T-cell (primary cell): Measurements from ENCODE around the gene SEC14L2. TPM values are rescaled to one million over a fixed set of nuclear protein-coding genes. Genes with fewer than 3 reads are reported as not detected.

Experiments used
- ATAC-seq, 4 experiments: fragments of 200-7000 bp in 3 of 4; fragments of 150-1000 bp in 1 of 4; cut with Tn5 transposase; replicated peaks in 1 of 4; 1 replicate in 3 of 4; 2 replicates in 1 of 4; pipeline ENCODE4 v1.10.0; 2021; ENCODE audit warnings: moderate library complexity in 3 of 4, mild to moderate bottlenecking in 2 of 4, moderate number of reproducible peaks in 1 of 4
- CTCF ChIA-PET, 2 donors: fragments of 300-600 bp; sonication (Branson Sonifier 250); formaldehyde crosslinking; loops; one replicate each; lab custom pipeline; 2022; ENCODE audit warnings: antibody characterized with exemption in 2 of 2; lab: Charles Lee
- POLR2A ChIA-PET, 2 donors: fragments of 300-600 bp; sonication (Branson Sonifier 250); formaldehyde crosslinking; loops; one replicate each; lab custom pipeline; 2022; ENCODE audit warnings: antibody characterized with exemption in 2 of 2; lab: Charles Lee
- DNase-seq, 35 experiments: peaks; one replicate each; pipeline versions ENCODE4 v3.0.0 to v3.0.0-alpha.2; 2013 to 2023
- H3K27ac ChIP-seq: one replicate; pipeline ENCODE4 v1.5.1; 2013; ENCODE audit warnings: low read length
- H3K27me3 ChIP-seq, 2 experiments: replicated peaks in 1 of 2; 1 replicate in 1 of 2; 2 replicates in 1 of 2; pipeline versions ENCODE4 v1.6.1 to v1.7.0; 2013; ENCODE audit warnings: low read length in 1 of 2, mixed read lengths in 1 of 2; ENCODE audit not compliant: control insufficient read depth in 2 of 2, insufficient read depth in 2 of 2; ENCODE audit errors: extremely low read depth in 1 of 2
- H3K36me3 ChIP-seq, 2 donors: 1 replicate in 1 of 2; 2 replicates in 1 of 2; pipeline versions ENCODE4 v1.6.1 to v1.7.0; 2013; ENCODE audit warnings: low read length in 1 of 2; ENCODE audit not compliant: control insufficient read depth in 2 of 2, insufficient read depth in 1 of 2; ENCODE audit errors: extremely low read depth in 1 of 2
- H3K4me1 ChIP-seq, 2 experiments: 1 replicate in 1 of 2; 2 replicates in 1 of 2; pipeline versions ENCODE4 v1.6.1 to v1.7.0; 2013; ENCODE audit warnings: low read length in 2 of 2, mixed read lengths in 1 of 2; ENCODE audit not compliant: insufficient read depth in 2 of 2, control insufficient read depth in 1 of 2; ENCODE audit errors: extremely low read depth in 1 of 2
- H3K4me3 ChIP-seq, 2 donors: 1 replicate in 1 of 2; 2 replicates in 1 of 2; pipeline versions ENCODE4 v1.5.1 to v1.7.0; 2013; ENCODE audit warnings: mild to moderate bottlenecking in 2 of 2, low read length in 1 of 2, moderate library complexity in 1 of 2; ENCODE audit not compliant: control insufficient read depth in 1 of 2; ENCODE audit errors: extremely low read depth in 1 of 2
- H3K9me3 ChIP-seq: 2 replicates; pipeline ENCODE4 v1.7.0; 2013
- H3K27ac Mint-ChIP-seq, 2 donors: one replicate each; pipeline ENCODE4 v1.8.0; 2020 to 2021; ENCODE audit warnings: mild to moderate bottlenecking in 2 of 2, mixed read lengths in 2 of 2
- H3K27me3 Mint-ChIP-seq, 2 donors: one replicate each; pipeline ENCODE4 v1.8.0; 2021 to 2022; ENCODE audit warnings: mixed read lengths in 2 of 2
- H3K36me3 Mint-ChIP-seq: one replicate; pipeline ENCODE4 v1.8.0; 2021; ENCODE audit warnings: mixed read lengths
- H3K4me1 Mint-ChIP-seq, 3 donors: one replicate each; pipeline ENCODE4 v1.8.0; 2020 to 2022; ENCODE audit warnings: mixed read lengths in 3 of 3, mild to moderate bottlenecking in 1 of 3
- H3K4me3 Mint-ChIP-seq, 3 donors: one replicate each; pipeline ENCODE4 v1.8.0; 2020 to 2022; ENCODE audit warnings: mild to moderate bottlenecking in 3 of 3, mixed read lengths in 3 of 3, moderate library complexity in 3 of 3
- H3K9me3 Mint-ChIP-seq, 3 donors: one replicate each; pipeline ENCODE4 v1.8.0; 2020 to 2022; ENCODE audit warnings: mixed read lengths in 3 of 3
- WGBS: methylation state at CpG from one replicate; pipeline ENCODE4 v1.1.5; 2013; ENCODE audit warnings: missing lambda C conversion rate; ENCODE audit not compliant: insufficient coverage; 5-methylcytosine and 5-hydroxymethylcytosine counted together
- total RNA-seq, 35 experiments: library from RNA in 6 of 35; stranded (reverse) in 6 of 35; fragments of 120-200 nt in 1 of 35; gene quantifications; one replicate each; pipeline versions ENCODE4 v1.2.1 to v1.2.4 and lab custom pipeline; 2013 to 2026

Gene SEC14L2
- total RNA-seq, 5 donors from 2014 or later (not counting 1 experiment from before 2014, with no cell fraction given) = 10.9 to 87.9 (median 15.8) TPM

- ChIA-PET CTCF (interaction anchor here in 1 of 2 donors (0.7 to 1.8 kb wide), 3 partner anchors 8 to 21 kb away, joined by 3 to 12 read pairs (median 3); partner anchors contain the start of gene MTFP1), POLR2A (interaction anchor here (0.5 to 2.6 kb wide), 7 partner anchors 8 to 281 kb away, joined by 3 to 14 read pairs (median 6); no protein-coding TSS in a partner anchor)
- 100% methylated on average over 4 of the region's 4 CpGs for WGBS
- Histone ChIP-seq H3K9me3 (no peaks in the 10 kb centered on the region), H3K4me1 (peaks cover 16 to 31% of the 10 kb centered on the region in 2 experiments), H3K4me3 (no peak overlapping the region), H3K27me3 (no peaks in the 10 kb centered on the region), H3K36me3 (peaks cover 8 to 22% of the 10 kb centered on the region in 2 donors), H3K27ac (no peak overlapping the region)
- Mint-ChIP-seq H3K27me3 (no peaks in the 10 kb centered on the region), H3K9me3 (no peaks in the 10 kb centered on the region), H3K4me1 (peaks cover 35 to 51% (median 37%) of the 10 kb centered on the region in 3 donors), H3K4me3 (peak overlapping the region in 1 of 3 donors; percentile 29), H3K36me3 (peaks cover 41% of the 10 kb centered on the region), H3K27ac (peak overlapping the region; percentile 87 to 94)
- no peak for ATAC-seq
- DNase-seq = no peak
Observed at GRCh38 chr22:30413001-30413400, 16.2 kb downstream of the SEC14L2 start.

- H3K27me3 Mint-ChIP-seq = no peaks in the 10 kb centered on the region
- H3K9me3 Mint-ChIP-seq = no peaks in the 10 kb centered on the region
- H3K4me3 Mint-ChIP-seq = peak overlapping the region; percentile 2 to 29 (median 11)
- CTCF ChIA-PET = interaction anchor here (0.6 to 1.8 kb wide), 4 partner anchors 11 to 1760 kb away, joined by 3 to 12 read pairs (median 6); partner anchors contain the start of gene MTFP1 (in 1 of the 2)
- Histone ChIP-seq H3K4me1 (peaks cover 16 to 31% of the 10 kb centered on the region in 2 experiments), H3K9me3 (no peaks in the 10 kb centered on the region), H3K4me3 (peak overlapping the region in 1 of 2 donors; percentile 49), H3K27me3 (no peaks in the 10 kb centered on the region), H3K36me3 (peaks cover 5 to 29% of the 10 kb centered on the region in 2 donors), H3K27ac (peak overlapping the region; percentile 62)
- peak overlapping the region; percentile 87 to 94 for H3K27ac Mint-ChIP-seq
- H3K4me1 Mint-ChIP-seq = peaks cover 35 to 51% (median 37%) of the 10 kb centered on the region in 3 donors
- POLR2A ChIA-PET = interaction anchor here (0.6 to 2.6 kb wide), 7 partner anchors 9 to 22 kb away, joined by 3 to 14 read pairs (median 6); partner anchors contain the start of gene SEC14L2 (in 1 of the 2)
- DNase-seq (peak in 1 of 35 experiments; percentile 21), ATAC-seq (peak; percentile 76 to 79 (median 78))
- peaks cover 44% of the 10 kb centered on the region for H3K36me3 Mint-ChIP-seq
- 90% methylated on average over 2 of the region's 5 CpGs for WGBS
Observed at GRCh38 chr22:30413745-30414524, 17.1 kb downstream of the SEC14L2 start.

GRCh38 chr22:30414525-30415047 lies 17.8 kb downstream of the SEC14L2 start:
- ChIA-PET POLR2A (interaction anchor here (0.7 to 2.6 kb wide), 5 partner anchors 9 to 1661 kb away, joined by 3 to 14 read pairs (median 6); partner anchors contain the start of gene SEC14L2 (in 1 of the 2)), CTCF (interaction anchor here (0.6 to 1.8 kb wide), 4 partner anchors 10 to 1761 kb away, joined by 3 to 12 read pairs (median 6); partner anchors contain the start of gene MTFP1 (in 1 of the 2))
- ATAC-seq = peak; percentile 44 to 63 (median 46)
- H3K4me3 Mint-ChIP-seq = peak overlapping the region in 1 of 3 donors; percentile 29
- 100% methylated on average over 1 of the region's 4 CpGs for WGBS
- no peaks in the 10 kb centered on the region for H3K27me3 ChIP-seq
- H3K4me1 Mint-ChIP-seq = peaks cover 35 to 51% (median 37%) of the 10 kb centered on the region in 3 donors
- peaks cover 45% of the 10 kb centered on the region for H3K36me3 Mint-ChIP-seq
- no peaks in the 10 kb centered on the region for H3K27me3 Mint-ChIP-seq
- DNase-seq = no peak
- H3K9me3 Mint-ChIP-seq = no peaks in the 10 kb centered on the region
- H3K36me3 ChIP-seq = peaks cover 5 to 31% of the 10 kb centered on the region in 2 donors
- H3K4me3 ChIP-seq = peak overlapping the region in 1 of 2 donors; percentile 49
- H3K27ac Mint-ChIP-seq = peak overlapping the region; percentile 87 to 94
- H3K27ac ChIP-seq = peak overlapping the region; percentile 62
- H3K4me1 ChIP-seq = peaks cover 16 to 31% of the 10 kb centered on the region in 2 experiments
- no peaks in the 10 kb centered on the region for H3K9me3 ChIP-seq

GRCh38 chr22:30416403-30416802 lies 19.6 kb downstream of the SEC14L2 start:
- peaks cover under 1 to 36% of the 10 kb centered on the region in 2 donors for H3K36me3 ChIP-seq
- CTCF ChIA-PET = no interaction called here
- Mint-ChIP-seq H3K27me3 (no peaks in the 10 kb centered on the region), H3K36me3 (peaks cover 48% of the 10 kb centered on the region), H3K9me3 (no peaks in the 10 kb centered on the region), H3K4me1 (peaks cover 38 to 41% (median 41%) of the 10 kb centered on the region in 3 donors), H3K27ac (peak overlapping the region in 1 of 2 donors; percentile 48), H3K4me3 (no peak overlapping the region)
- H3K4me1 ChIP-seq = peaks cover 16 to 29% of the 10 kb centered on the region in 2 experiments
- POLR2A ChIA-PET = no interaction called here
- no peak overlapping the region for H3K4me3 ChIP-seq
- H3K27ac ChIP-seq = no peak overlapping the region
- no peaks in the 10 kb centered on the region for H3K9me3 ChIP-seq
- no CpG with 5 or more reads among the region's 2 CpGs for WGBS
- no peaks in the 10 kb centered on the region for H3K27me3 ChIP-seq
- DNase-seq = no peak
- ATAC-seq = no peak

- no peak for DNase-seq
- no peak for ATAC-seq
- Mint-ChIP-seq H3K27me3 (no peaks in the 10 kb centered on the region), H3K4me1 (peaks cover 38 to 44% (median 40%) of the 10 kb centered on the region in 3 donors), H3K36me3 (peaks cover 49% of the 10 kb centered on the region), H3K4me3 (no peak overlapping the region), H3K9me3 (no peaks in the 10 kb centered on the region), H3K27ac (no peak overlapping the region)
- CTCF ChIA-PET = no interaction called here
- POLR2A ChIA-PET = no interaction called here
- no peak overlapping the region for H3K4me3 ChIP-seq
- no peak overlapping the region for H3K27ac ChIP-seq
- H3K36me3 ChIP-seq = peaks cover 3 to 36% of the 10 kb centered on the region in 2 donors
- no CpG with 5 or more reads among the region's 1 CpG for WGBS
- H3K9me3 ChIP-seq = no peaks in the 10 kb centered on the region
- H3K4me1 ChIP-seq = peaks cover 16 to 26% of the 10 kb centered on the region in 2 experiments
- no peaks in the 10 kb centered on the region for H3K27me3 ChIP-seq
Observed at GRCh38 chr22:30416837-30417236, 20.0 kb downstream of the SEC14L2 start.
